GM23338 (cell line): Measurements from ENCODE around the gene LPP.

Source experiments
- CREB1 ChIP-seq: fragments of 250-450 bp; sonication (Bioruptor Pico); IDR thresholded peaks from 2 replicates; pipeline ENCODE4 v1.5.0; 2020; ENCODE audit warnings: low read depth, mild to moderate bottlenecking, moderate library complexity
- CTCF ChIP-seq, 2 experiments: fragments of 200-600 bp in 1 of 2; sonication (generic) in 1 of 2; conservative IDR thresholded peaks; 2 replicates each; pipeline versions ENCODE4 v1.5.1 to v1.6.1; 2016 to 2017; ENCODE audit warnings: antibody characterized with exemption in 2 of 2, low read depth in 2 of 2, mild to moderate bottlenecking in 2 of 2, moderate library complexity in 1 of 2
- ETS1 ChIP-seq: IDR thresholded peaks from 2 replicates; pipeline ENCODE4 v1.6.1; 2016; ENCODE audit warnings: antibody characterized with exemption
- EZH2 ChIP-seq: fragments of 200-600 bp; sonication (generic); IDR thresholded peaks from one replicate; pipeline ENCODE4 v1.8.0; 2017; ENCODE audit warnings: antibody characterized with exemption, mild to moderate bottlenecking, low read depth; ENCODE audit not compliant: unreplicated experiment
- EZH2phosphoT487 ChIP-seq: fragments of 200-600 bp; sonication (generic); IDR thresholded peaks from one replicate; pipeline ENCODE4 v1.8.1; 2018; ENCODE audit warnings: antibody characterized with exemption; ENCODE audit not compliant: unreplicated experiment
- POLR2AphosphoS5 ChIP-seq: IDR thresholded peaks from 2 replicates; pipeline ENCODE4 v1.6.1; 2016; ENCODE audit warnings: antibody characterized with exemption, low read depth
- REST ChIP-seq: IDR thresholded peaks from one replicate; pipeline ENCODE4 v1.6.1; 2018; ENCODE audit warnings: antibody characterized with exemption; ENCODE audit not compliant: unreplicated experiment
- STAT1 ChIP-seq: IDR thresholded peaks from one replicate; pipeline ENCODE4 v1.6.1; 2016; ENCODE audit warnings: antibody characterized with exemption; ENCODE audit not compliant: unreplicated experiment

- TF ChIP-seq CTCF (conservative IDR thresholded peaks at IDR 0.05; ENCODE audit: low read depth in 2 of 2) (peak in 1 of 2 experiments; percentile 42; a peak in 2 of 4 replicates), EZH2 (no peak), POLR2AphosphoS5 (no peak), REST (no peak), ETS1 (no peak), STAT1 (no peak), CREB1 (no peak), EZH2phosphoT487 (no peak)
Observed at GRCh38 chr3:188202358-188203138, 48.6 kb downstream of the LPP start.
